Measurements from ENCODE around the gene WNT7A. TPM values are rescaled to one million over a fixed set of nuclear protein-coding genes. Genes with fewer than 3 reads are reported as not detected.

The WNT7A gene
- total RNA-seq, 1 experiment from 2014 or later: not detected

- DNase-seq (ENCODE audit: low read depth): no peak
Measured at GRCh38 chr3:13846716-13847570, 32.9 kb downstream of the WNT7A start.

DNA sequence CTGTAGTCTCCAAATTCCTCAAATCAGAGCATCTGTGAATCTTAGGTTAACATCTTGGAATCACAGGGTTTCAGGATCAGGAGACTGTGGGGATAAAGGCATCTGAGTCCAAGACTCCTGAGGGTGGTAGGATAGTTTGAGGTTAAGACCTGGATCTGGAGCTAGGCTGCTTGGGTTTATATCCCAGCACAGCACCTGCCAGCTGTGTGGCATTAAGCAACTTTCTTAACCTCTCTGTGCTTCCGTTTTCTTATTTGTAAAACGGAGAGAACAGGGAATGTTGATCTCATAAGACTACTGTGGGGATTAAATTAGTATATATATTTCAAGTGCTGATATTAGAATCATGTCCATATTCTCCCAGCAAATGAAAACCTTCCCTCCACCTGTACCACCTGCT lies 33.6 kb downstream of the WNT7A start:
- no peak for DNase-seq (ENCODE audit: low read depth)

DNA sequence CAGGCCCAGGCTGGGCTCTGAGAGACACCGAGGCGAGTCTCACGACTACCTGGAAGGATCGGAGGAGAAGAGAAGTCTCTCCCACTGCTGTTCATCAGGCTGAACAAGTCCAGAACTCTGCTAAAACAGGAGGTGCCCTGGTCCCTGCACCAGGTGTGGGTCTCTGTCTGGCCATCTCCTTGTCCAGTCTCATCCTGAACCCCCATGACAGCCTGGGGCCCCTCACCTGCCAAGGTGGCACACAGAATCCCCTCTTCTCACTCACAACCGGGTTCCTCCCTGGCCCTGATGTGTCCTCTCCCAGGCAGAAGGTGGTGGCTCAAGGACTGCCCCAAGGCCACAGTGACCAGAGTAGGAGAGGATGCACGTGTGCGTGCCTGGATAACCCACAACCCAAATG lies 34.1 kb downstream of the WNT7A start:
- DNase-seq (ENCODE audit: low read depth): no peak

- no peak for DNase-seq (ENCODE audit: low read depth)
Measured at GRCh38 chr3:13844911-13845310, 35.0 kb downstream of the WNT7A start.

DNA sequence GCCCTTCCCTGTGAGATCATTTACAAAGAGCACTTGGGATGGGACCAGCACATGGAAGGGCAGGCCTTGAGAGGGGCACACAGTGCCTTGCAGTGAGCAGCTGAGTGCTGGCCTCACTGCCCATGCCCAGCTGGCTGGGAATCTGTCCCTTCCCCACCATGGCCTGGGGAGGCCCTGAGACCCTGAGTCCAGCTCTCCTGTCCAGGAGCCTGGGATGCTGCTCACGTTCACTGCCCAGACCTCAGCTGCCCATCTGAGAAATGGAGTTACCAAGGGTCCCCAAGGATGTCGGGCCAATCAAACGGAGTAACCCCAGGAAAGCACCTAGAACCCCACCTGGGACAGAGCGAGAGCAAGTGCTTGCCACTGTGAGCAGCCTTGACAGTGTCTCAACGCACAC lies 35.6 kb downstream of the WNT7A start:
- DNase-seq (ENCODE audit: low read depth): no peak

DNA sequence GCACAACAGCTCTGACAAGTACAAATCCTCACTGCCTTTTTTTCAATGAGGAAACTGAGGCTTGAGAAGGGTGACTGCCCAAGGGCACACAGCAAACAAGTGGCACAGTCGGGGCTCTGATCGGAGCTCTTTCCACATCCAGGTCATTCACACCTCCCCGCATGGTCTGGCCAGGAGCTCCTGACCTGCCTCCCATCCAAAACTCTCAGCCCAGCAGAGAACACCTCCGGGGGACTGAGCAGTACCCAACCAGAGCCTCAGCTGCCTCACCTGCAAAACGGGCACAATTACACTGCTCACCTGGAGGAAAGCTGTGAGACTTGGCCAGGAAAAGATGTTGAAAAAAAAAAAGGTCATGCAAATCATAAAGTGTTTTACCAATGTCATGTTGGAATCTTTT lies 36.5 kb downstream of the WNT7A start:
- no peak for DNase-seq (ENCODE audit: low read depth)

- DNase-seq (ENCODE audit: low read depth): no peak
Measured at GRCh38 chr3:13842226-13842625, 37.6 kb downstream of the WNT7A start.

DNA sequence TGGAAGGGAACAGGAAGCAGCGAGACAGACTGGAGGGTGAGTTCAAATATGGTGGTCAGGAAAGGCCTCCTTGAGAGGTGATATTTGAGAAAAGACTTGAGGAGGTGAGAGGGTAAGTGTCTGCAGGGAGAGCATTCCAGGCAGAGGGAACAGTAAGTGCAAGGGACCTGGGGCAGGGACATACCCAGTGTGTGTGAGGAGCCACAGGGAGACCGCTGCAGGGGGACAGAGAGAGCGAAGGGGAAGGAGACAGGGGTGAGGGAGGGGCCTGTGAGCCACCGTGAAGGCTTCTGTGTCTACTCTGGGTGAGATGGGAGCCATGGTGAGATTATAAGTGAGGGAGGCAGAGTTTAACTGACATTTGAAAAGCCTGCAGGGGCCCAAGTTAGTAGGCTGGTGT lies 38.0 kb downstream of the WNT7A start:
- no peak for DNase-seq (ENCODE audit: low read depth)

DNA sequence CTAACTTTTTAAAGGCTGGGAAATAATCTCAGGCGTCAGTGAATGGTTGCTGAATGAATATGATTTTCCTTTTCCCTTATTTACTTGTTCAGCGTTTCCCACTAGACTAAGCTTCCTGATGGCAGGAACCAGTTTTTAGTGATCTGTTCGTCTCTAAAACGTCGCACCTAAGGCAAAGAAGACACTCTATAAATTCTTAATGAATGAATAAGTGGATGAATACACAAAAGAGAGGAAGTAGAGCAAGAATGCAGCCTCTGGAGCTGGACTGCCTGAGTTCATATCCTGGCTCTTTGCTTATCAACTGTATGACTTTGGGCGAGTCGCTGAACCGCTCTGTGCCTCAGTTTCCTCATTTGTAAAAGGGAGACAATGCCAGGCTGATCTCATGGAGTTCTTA lies 38.7 kb downstream of the WNT7A start:
- DNase-seq (ENCODE audit: low read depth): no peak

DNA sequence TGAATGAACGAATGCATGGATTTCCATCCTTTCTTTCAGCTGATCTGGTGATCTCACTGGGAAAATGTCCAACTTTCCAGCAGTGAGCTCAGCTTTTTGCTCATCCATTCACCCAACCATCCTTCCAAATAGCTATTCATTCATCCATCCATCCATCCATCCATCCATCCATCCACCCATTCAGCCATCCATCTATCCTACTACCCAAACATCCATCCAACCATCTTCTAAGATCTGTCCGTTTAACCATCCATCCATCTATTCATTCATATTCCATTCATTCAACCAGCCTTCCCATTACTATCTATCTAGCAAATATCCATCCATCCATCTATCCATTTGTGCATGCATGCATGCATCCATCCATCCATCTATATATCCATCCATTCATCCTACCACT lies 39.4 kb downstream of the WNT7A start:
- no peak for DNase-seq (ENCODE audit: low read depth)

DNA sequence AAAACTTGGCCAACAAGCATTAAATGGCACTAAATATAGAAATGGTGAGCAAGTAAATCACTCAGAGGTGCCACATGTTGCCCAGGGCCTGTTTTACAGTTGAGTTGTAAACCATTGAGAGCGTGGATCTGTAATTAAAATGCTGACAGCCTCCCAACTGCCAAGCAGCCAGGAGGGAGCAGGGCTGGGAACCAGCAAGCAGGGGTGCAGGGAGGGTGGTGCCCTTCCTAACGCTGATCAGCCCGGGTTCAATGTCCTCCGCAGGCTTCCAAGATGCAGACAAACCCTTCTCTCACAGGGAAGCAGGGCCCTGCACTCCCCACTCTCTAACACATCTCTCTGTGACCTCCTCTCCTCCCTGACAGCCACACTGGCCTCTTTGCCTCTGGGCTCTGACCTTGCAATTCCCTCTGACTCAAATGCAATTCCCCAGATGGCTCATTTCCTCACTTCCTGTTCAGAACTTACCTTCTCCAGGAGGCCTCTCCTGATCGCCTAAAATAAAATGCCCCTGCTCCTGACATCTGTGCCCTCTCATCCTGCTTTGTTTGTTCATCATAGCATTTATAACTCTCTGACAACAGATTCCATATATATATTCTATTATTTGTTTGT lies 40.0 kb downstream of the WNT7A start:
- DNase-seq (ENCODE audit: low read depth): no peak

DNA sequence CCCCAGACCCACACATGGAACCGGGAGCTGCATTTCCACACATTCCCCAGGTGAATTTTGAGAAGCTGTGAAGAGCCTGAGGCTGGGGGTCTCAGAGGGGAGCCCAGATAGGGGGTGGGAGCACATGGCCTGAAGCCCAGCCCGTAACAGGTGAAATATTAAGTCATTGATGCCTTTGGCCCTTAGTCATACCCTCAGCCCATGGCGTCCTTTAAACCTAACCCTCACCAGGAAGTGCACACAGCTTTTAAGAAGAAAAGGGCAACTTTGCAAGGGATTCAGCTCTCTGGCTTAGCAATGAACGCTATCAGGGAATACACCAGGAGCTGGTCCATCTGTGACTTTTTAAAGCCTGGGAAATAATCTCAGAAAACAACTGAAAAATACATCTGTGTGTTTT lies 40.6 kb downstream of the WNT7A start:
- no peak for DNase-seq (ENCODE audit: low read depth)

- no peak for DNase-seq (ENCODE audit: low read depth)
Measured at GRCh38 chr3:13838421-13838820, 41.5 kb downstream of the WNT7A start.

GRCh38 chr3:13837751-13838150 lies 42.1 kb downstream of the WNT7A start:
- no peak for DNase-seq (ENCODE audit: low read depth)

DNA sequence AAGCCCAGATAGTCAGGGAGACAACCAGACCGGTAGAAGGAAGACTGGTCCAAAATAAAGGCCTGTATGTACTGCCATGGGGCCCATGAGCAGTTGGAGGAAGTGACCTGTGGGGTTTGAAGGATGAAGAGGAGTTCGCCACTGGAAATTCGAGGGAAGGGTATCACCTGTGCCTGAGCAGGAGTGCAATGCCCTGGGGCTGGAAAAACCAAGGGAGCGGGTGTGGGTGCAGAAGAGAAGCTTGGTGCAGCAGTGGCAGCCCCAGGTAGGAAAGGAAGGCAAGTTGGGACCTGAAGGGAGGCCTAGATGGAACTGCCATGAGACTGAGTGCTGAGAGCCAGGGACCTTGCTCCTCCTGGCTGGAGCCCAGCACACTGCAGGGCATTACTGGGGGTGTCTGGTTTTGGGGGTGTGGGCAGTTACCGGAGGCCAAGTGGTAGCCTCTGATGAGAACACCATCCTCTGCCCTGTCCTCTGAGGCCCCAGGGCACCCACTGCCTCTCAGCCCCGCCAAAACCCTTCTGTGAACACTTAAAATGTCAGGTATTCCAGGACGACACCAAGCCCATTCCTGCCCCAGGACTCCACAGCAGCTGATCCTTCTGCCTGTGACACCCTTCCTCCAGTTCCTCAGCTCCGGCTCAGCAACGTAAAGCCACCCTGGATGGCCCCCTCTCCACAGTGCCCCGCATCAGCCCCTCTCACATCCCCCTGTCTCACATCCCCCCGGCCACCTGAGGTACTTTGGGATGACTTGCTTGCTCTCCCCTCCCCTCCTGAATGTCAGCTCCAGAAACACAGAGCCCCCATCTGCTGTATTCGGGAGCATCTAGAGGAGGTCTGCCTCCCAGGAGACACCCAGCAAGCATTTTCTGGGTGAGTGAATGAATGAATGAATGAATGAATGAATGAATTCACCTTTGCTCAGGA lies 42.9 kb downstream of the WNT7A start:
- DNase-seq (ENCODE audit: low read depth): no peak

DNA sequence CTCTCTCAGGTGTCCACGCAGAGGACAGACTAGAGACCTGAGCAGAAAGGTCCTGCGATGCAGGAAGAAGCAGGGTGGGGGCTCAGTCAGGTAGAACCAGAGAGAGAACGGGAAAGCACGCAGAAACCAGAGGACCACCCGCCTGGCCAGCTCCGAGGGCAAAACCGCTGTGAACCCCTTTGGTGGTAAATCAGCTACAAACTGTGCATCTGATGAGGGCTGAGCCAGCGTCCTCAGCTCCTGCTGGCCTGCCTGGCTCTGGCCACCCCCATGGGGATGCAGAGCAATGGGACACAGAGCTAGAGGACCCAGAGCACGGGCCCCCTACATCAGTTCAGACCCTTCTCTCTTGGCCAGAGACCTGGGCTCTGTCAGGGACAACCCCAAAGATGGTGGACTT lies 44.6 kb downstream of the WNT7A start:
- DNase-seq (ENCODE audit: low read depth): no peak

- no peak for DNase-seq (ENCODE audit: low read depth)
Measured at GRCh38 chr3:13834258-13835035, 45.4 kb downstream of the WNT7A start.

- no peak for DNase-seq (ENCODE audit: low read depth)
Measured at GRCh38 chr3:13833506-13834257, 46.2 kb downstream of the WNT7A start.

- DNase-seq (ENCODE audit: low read depth): no peak
Measured at GRCh38 chr3:13832130-13832529, 47.7 kb downstream of the WNT7A start.

GRCh38 chr3:13831386-13831996 lies 48.4 kb downstream of the WNT7A start:
- no peak for DNase-seq (ENCODE audit: low read depth)

Data from LHCN-M2 (cell line).